Sigmoid colon (tissue), 7 donors: Measurements from ENCODE around the gene FAP. TPM values are rescaled to one million over a fixed set of nuclear protein-coding genes. Genes with fewer than 3 reads are reported as not detected.

ENCODE experiments used
- DNase-seq: peaks from one replicate; pipeline ENCODE4 v3.0.0-alpha.2; 2019
- H3K27ac ChIP-seq, 4 donors: fragments of 200-600 bp; sonication (generic); one replicate each; pipeline ENCODE4 v1.5.1; 2016 to 2019; ENCODE audit warnings: mild to moderate bottlenecking in 1 of 4
- H3K27me3 ChIP-seq, 3 donors: fragments of 200-600 bp; sonication (generic); one replicate each; pipeline ENCODE4 v1.5.1; 2019; ENCODE audit warnings: mild to moderate bottlenecking in 1 of 3
- H3K36me3 ChIP-seq, 4 donors: fragments of 200-600 bp; sonication (generic); one replicate each; pipeline ENCODE4 v1.5.1; 2016 to 2019
- H3K4me1 ChIP-seq, 4 donors: fragments of 200-600 bp; sonication (generic); one replicate each; pipeline ENCODE4 v1.5.1; 2017 to 2019
- H3K4me3 ChIP-seq, 4 donors: fragments of 200-600 bp; sonication (generic); one replicate each; pipeline ENCODE4 v1.5.1; 2017 to 2019; ENCODE audit warnings: mild to moderate bottlenecking in 2 of 4, moderate library complexity in 1 of 4
- H3K9me3 ChIP-seq, 4 donors: fragments of 200-600 bp in 3 of 4; sonication (generic) in 3 of 4; one replicate each; pipeline versions ENCODE4 v1.5.1 to v1.6.1; 2013 to 2019
- CTCF ChIP-seq, 4 experiments: fragments of 450-650 bp in 3 of 4; fragments of 200-600 bp in 1 of 4; IDR thresholded peaks; one replicate each; pipeline ENCODE4 v1.5.1; 2016 to 2019; ENCODE audit warnings: antibody characterized with exemption in 4 of 4, mild to moderate bottlenecking in 3 of 4, moderate library complexity in 2 of 4
- EP300 ChIP-seq, 4 donors: sonication (generic); formaldehyde crosslinking; IDR thresholded peaks; one replicate each; pipeline ENCODE4 v1.6.1; 2017; ENCODE audit warnings: antibody characterized with exemption in 4 of 4
- POLR2A ChIP-seq, 2 donors: fragments of 450-650 bp; IDR thresholded peaks; one replicate each; pipeline ENCODE4 v1.6.1; 2016; ENCODE audit warnings: antibody characterized with exemption in 2 of 2, mild to moderate bottlenecking in 2 of 2, moderate library complexity in 2 of 2
- POLR2AphosphoS5 ChIP-seq, 4 donors: sonication (generic); formaldehyde crosslinking; IDR thresholded peaks; one replicate each; pipeline ENCODE4 v1.6.1; 2017; ENCODE audit warnings: antibody characterized with exemption in 4 of 4
- WGBS, 2 donors: extraction: QIAGEN DNeasy Blood & Tissue Kit; methylation state at CpG; one replicate each; pipeline ENCODE4 v1.1.7; 2013; 5-methylcytosine and 5-hydroxymethylcytosine counted together
- intact Hi-C: fragments of 100-400 bp; cut with DNase I; formaldehyde crosslinking; loops from one replicate; pipeline ENCODE4 v1.15.1; 2023
- polyA plus RNA-seq, 3 donors: library from polyadenylated mRNA; stranded (reverse); fragments of 200-250 nt; gene quantifications; one replicate each; pipeline ENCODE4 v1.2.3, GENCODE V29; 2013
- total RNA-seq, 4 donors: library from RNA; depleted of rRNA; stranded (reverse); fragments of >200 nt; gene quantifications; one replicate each; pipeline ENCODE4 v1.1.0, GENCODE V29; 2016
- donor health status: healthy with polysubstance abuse.
- donor health status: Bipolar disorder and iron deficiency.
- donor health status: healthy.

Gene FAP
- total and polyA plus RNA-seq, 7 donors: 2.2 to 35.7 (median 20.0) TPM; not detected in 2

- H3K36me3 ChIP-seq: no peaks in the 10 kb centered on the region
- no peaks in the 10 kb centered on the region for H3K9me3 ChIP-seq
- TF ChIP-seq POLR2A (IDR thresholded peaks at IDR 0.05) (no peak), POLR2AphosphoS5 (IDR thresholded peaks at IDR 0.05) (no peak), CTCF (IDR thresholded peaks at IDR 0.05) (no peak), EP300 (IDR thresholded peaks at IDR 0.05) (no peak)
- no peaks in the 10 kb centered on the region for H3K27me3 ChIP-seq
- H3K27ac ChIP-seq: peak overlapping the region; percentile 28 to 85 (median 76)
- H3K4me1 ChIP-seq: peaks cover 0 to 54% (median 43%) of the 10 kb centered on the region in 4 donors
- no peak overlapping the region for H3K4me3 ChIP-seq
- intact Hi-C loops: no loop called here
- DNase-seq: no peak
Measured at GRCh38 chr2:162245781-162246180, 2.5 kb upstream of the FAP start.

- Histone ChIP-seq H3K27ac (peak overlapping the region; percentile 71 to 85 (median 76)), H3K4me1 (peaks cover 0 to 54% (median 43%) of the 10 kb centered on the region in 4 donors), H3K27me3 (no peaks in the 10 kb centered on the region), H3K9me3 (no peaks in the 10 kb centered on the region), H3K4me3 (no peak overlapping the region), H3K36me3 (no peaks in the 10 kb centered on the region)
- intact Hi-C loops: no loop called here
- DNase-seq: no peak
- no peak for TF ChIP-seq EP300 (IDR thresholded peaks at IDR 0.05)
- no peak for TF ChIP-seq CTCF (IDR thresholded peaks at IDR 0.05)
- no peak for TF ChIP-seq POLR2A (IDR thresholded peaks at IDR 0.05)
- TF ChIP-seq POLR2AphosphoS5 (IDR thresholded peaks at IDR 0.05): no peak
- 85 to 88% methylated on average over 1 of the region's 1 CpG for WGBS, 2 donors
Measured at GRCh38 chr2:162245061-162245460, 1.8 kb upstream of the FAP start.

- Histone ChIP-seq H3K36me3 (no peaks in the 10 kb centered on the region), H3K9me3 (no peaks in the 10 kb centered on the region), H3K4me1 (peaks cover 0 to 54% (median 43%) of the 10 kb centered on the region in 4 donors), H3K4me3 (no peak overlapping the region), H3K27ac (peak overlapping the region; percentile 71 to 85 (median 76)), H3K27me3 (no peaks in the 10 kb centered on the region)
- 68 to 78% methylated on average over 2 of the region's 2 CpGs for WGBS, 2 donors
- TF ChIP-seq EP300 (IDR thresholded peaks at IDR 0.05): peak in 3 of 4 donors; percentile 38 to 72 (median 71)
- no peak for TF ChIP-seq POLR2A (IDR thresholded peaks at IDR 0.05)
- no peak for TF ChIP-seq CTCF (IDR thresholded peaks at IDR 0.05)
- TF ChIP-seq POLR2AphosphoS5 (IDR thresholded peaks at IDR 0.05): peak; percentile 73 to 92 (median 88)
- intact Hi-C loops: no loop called here
- peak; percentile 78 for DNase-seq
Measured at GRCh38 chr2:162244541-162245031, 1.3 kb upstream of the FAP start.

- Histone ChIP-seq H3K4me3 (peak overlapping the region in 2 of 4 donors; percentile 27 to 38), H3K9me3 (no peaks in the 10 kb centered on the region), H3K27me3 (no peaks in the 10 kb centered on the region), H3K27ac (peak overlapping the region; percentile 71 to 85 (median 76)), H3K36me3 (no peaks in the 10 kb centered on the region), H3K4me1 (peaks cover 0 to 54% (median 43%) of the 10 kb centered on the region in 4 donors)
- intact Hi-C loops: no loop called here
- WGBS, 2 donors: 74 to 80% methylated on average over 1 of the region's 1 CpG
- TF ChIP-seq POLR2A (IDR thresholded peaks at IDR 0.05): no peak
- no peak for TF ChIP-seq EP300 (IDR thresholded peaks at IDR 0.05)
- TF ChIP-seq POLR2AphosphoS5 (IDR thresholded peaks at IDR 0.05): no peak
- no peak for TF ChIP-seq CTCF (IDR thresholded peaks at IDR 0.05)
- DNase-seq: no peak
Measured at GRCh38 chr2:162243715-162244114, 470 bp upstream of the FAP start.
